OCI-LY1 (cell line): ENCODE measurements around the gene GNAQ.

Source experiments
- CTCF ChIP-seq: fragments of 200-600 bp; sonication (generic), shearing (Covaris generic); IDR thresholded peaks from 2 replicates; pipeline ENCODE4 v1.5.1; 2017; ENCODE audit warnings: mild to moderate bottlenecking, antibody characterized with exemption, low read length, moderate library complexity, mixed read lengths
- EZH2 ChIP-seq: fragments of 200-600 bp; sonication (generic), shearing (Covaris generic); IDR thresholded peaks from 2 replicates; pipeline ENCODE4 v1.8.0; 2017; ENCODE audit warnings: borderline replicate concordance, mixed run types, mild to moderate bottlenecking, antibody characterized with exemption, low read length, moderate library complexity, mixed read lengths

DNA sequence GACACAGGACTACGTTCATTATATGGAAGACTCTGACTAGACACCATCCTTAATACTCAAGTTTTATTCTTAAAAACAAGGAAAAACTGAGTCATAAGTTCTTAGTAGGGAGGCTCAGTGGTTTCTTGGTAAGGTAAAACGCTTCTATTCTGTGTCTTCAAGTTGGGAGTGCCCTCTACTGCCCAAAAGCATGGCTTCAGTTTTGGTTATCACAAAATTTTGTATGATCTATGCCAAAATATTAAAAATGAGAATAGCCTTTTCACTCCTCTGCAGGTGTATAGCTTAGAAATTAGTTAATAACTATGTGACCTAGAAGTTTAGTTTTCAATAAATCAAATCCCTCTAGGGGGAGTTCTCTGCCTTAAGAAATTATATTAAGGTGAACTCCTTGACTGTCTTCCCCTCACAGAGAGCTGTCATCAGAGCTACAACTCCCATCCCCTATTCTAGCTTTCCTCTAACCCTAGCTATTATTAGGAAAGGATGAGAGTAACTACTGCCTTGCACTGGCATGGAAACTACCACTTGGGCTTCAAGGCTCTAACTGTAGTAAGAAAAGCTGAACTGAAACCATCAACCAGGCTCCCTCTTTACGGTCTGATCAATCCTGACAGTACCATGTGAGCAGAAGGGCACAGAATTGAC lies 189.7 kb downstream of the GNAQ start:
- TF ChIP-seq CTCF (peak; percentile 26; the same call in 1 of the 2 replicates), EZH2 (no peak)
